ENCODE data around the gene PKDREJ. TPM values are rescaled to one million over a fixed set of nuclear protein-coding genes. Genes with fewer than 3 reads are reported as not detected.

Gene PKDREJ
- total RNA-seq, 4 donors from 2014 or later, result under 0.01 to 0.23 (median 0.10) TPM; not detected in 1

DNA sequence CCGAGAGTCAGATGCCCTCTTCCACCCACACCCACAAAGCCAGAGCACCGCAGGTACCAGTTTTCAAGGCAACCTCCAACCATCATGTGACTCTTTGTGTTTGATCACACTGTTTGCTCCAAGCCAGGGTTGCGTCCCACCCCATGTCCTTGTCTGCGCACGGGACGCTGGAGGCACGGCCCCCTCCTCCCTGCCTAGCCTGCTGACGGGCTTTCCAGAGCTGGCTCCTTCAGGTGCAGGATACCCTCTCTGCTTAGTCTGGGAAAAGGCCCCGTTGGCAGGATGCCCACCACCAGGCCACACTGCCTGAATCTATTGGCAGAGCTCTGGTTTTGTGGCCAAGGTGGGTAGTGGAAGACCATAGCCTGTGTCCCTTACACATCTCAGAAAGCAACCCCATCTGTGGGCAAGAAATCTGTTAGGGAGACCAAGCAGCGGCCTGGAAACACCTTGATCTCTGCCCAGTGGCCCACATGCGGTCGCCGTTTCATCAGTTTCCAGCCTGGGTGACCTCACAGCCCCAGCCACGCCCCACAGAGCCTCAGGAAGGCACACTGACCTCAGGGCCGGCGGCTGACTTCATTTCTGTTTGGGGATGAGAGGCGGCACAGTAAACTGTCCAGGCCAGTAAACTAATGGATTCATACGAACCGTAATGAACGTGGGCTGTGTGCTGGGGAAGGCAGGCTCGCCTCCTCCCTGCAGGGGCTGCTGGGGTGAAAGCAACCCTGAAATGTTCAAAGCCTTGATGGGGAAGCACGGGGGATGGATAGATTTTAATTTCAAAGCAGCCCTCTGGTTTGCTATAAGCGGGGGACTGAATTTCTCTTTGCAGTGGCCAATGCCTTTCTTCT is 38.9 kb downstream of the PKDREJ start:
- H3K36me3 ChIP-seq, result peaks cover 0 to 82% of the 10 kb centered on the region in 2 donors
- 85 to 97% methylated on average over 5 to 16 of the region's 23 CpGs for whole genome bisulfite sequencing, 2 donors (ENCODE audit: low coverage in 1 of 2)
- no peaks in the 10 kb centered on the region for H3K9me3 ChIP-seq
- no peak overlapping the region for H3K4me3 ChIP-seq
- no peaks in the 10 kb centered on the region for H3K4me1 ChIP-seq
- H3K27me3 ChIP-seq, result no peaks in the 10 kb centered on the region
- no peak overlapping the region for H3K27ac ChIP-seq
- ATAC-seq, result no peak
- TF ChIP-seq POLR2AphosphoS5 (IDR thresholded peaks at IDR 0.05) (no peak), EP300 (IDR thresholded peaks at IDR 0.05) (no peak), POLR2A (IDR thresholded peaks at IDR 0.05) (no peak)
- TF ChIP-seq, protein P1, sequence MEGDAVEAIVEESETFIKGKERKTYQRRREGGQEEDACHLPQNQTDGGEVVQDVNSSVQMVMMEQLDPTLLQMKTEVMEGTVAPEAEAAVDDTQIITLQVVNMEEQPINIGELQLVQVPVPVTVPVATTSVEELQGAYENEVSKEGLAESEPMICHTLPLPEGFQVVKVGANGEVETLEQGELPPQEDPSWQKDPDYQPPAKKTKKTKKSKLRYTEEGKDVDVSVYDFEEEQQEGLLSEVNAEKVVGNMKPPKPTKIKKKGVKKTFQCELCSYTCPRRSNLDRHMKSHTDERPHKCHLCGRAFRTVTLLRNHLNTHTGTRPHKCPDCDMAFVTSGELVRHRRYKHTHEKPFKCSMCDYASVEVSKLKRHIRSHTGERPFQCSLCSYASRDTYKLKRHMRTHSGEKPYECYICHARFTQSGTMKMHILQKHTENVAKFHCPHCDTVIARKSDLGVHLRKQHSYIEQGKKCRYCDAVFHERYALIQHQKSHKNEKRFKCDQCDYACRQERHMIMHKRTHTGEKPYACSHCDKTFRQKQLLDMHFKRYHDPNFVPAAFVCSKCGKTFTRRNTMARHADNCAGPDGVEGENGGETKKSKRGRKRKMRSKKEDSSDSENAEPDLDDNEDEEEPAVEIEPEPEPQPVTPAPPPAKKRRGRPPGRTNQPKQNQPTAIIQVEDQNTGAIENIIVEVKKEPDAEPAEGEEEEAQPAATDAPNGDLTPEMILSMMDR (IDR thresholded peaks at IDR 0.05), result no peak

DNA sequence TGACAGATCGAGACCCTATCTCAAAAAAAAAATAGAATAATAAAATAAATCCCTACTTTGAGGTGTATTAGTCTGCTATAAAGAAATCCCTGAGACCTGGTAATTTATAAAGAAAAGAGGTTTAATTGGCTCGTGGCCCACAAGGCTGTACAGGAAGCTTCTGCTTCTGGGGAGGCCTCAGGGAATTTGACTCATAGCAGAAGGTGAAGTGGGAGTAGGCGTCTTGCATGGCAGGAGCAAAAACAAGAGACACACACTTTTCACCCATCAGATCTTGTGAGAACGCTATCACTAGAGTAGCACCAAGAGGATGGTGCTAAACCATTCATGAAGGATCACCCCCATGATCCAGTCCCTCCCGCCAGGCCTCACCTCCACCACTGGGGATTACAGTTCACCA is 42.2 kb downstream of the PKDREJ start:
- Histone ChIP-seq H3K4me1 (no peaks in the 10 kb centered on the region), H3K27me3 (no peaks in the 10 kb centered on the region), H3K36me3 (peaks cover 0 to 95% of the 10 kb centered on the region in 2 donors), H3K4me3 (no peak overlapping the region), H3K27ac (no peak overlapping the region), H3K9me3 (no peaks in the 10 kb centered on the region)
- no peak for TF ChIP-seq POLR2AphosphoS5 (IDR thresholded peaks at IDR 0.05)
- no peak for TF ChIP-seq POLR2A (IDR thresholded peaks at IDR 0.05)
- TF ChIP-seq EP300 (IDR thresholded peaks at IDR 0.05), result no peak
- TF ChIP-seq, protein P1 (IDR thresholded peaks at IDR 0.05), result no peak
- no peak for ATAC-seq
- WGBS, 2 donors (ENCODE audit: low coverage in 1 of 2), result 89 to 100% methylated on average over 2 to 3 of the region's 5 CpGs

- 82 to 96% methylated on average over 3 to 10 of the region's 10 CpGs for WGBS, 2 donors (ENCODE audit: low coverage in 1 of 2)
- peaks cover 0 to 95% of the 10 kb centered on the region in 2 donors for H3K36me3 ChIP-seq
Observed at GRCh38 chr22:46219636-46220035, 43.5 kb downstream of the PKDREJ start.

DNA sequence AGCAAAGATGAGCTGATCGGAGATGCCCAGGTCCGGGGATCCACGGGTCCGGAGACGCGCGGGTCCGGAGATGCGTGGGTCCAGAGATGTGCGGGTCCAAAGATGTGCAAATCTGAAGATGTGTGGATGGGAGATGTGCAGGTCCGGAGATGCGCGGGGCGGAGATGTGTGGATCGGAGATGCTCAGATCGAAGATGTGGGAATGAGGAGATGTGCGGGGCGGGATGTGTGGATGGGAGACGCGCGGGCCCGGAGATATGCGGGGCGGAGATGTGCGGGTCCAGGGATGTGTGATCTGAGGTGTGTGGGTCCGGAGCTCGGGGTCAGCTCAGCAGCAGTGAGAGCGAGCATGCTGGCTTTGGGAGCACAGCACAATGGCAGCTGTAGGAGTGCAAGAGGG is 48.5 kb downstream of the PKDREJ start:
- 95 to 97% methylated on average over 18 to 28 of the region's 28 CpGs for WGBS, 2 donors (ENCODE audit: low coverage in 1 of 2)
- Histone ChIP-seq H3K4me1 (no peaks in the 10 kb centered on the region), H3K4me3 (no peak overlapping the region), H3K27ac (no peak overlapping the region), H3K9me3 (peaks cover 0 to 3% (median 0%) of the 10 kb centered on the region in 3 donors), H3K36me3 (peaks cover 0 to 96% of the 10 kb centered on the region in 2 donors), H3K27me3 (no peaks in the 10 kb centered on the region)
- ATAC-seq, result no peak
- TF ChIP-seq, protein P1 (IDR thresholded peaks at IDR 0.05), result no peak
- TF ChIP-seq POLR2AphosphoS5 (IDR thresholded peaks at IDR 0.05) (no peak), EP300 (IDR thresholded peaks at IDR 0.05) (no peak), POLR2A (IDR thresholded peaks at IDR 0.05) (no peak)

More at GRCh38 chr22:46219636-46220035, 43.5 kb downstream of the PKDREJ start:
- Histone ChIP-seq H3K9me3 (no peaks in the 10 kb centered on the region), H3K4me3 (no peak overlapping the region), H3K27me3 (no peaks in the 10 kb centered on the region), H3K4me1 (no peaks in the 10 kb centered on the region), H3K27ac (no peak overlapping the region)
- no peak for ATAC-seq
- no peak for TF ChIP-seq POLR2A (IDR thresholded peaks at IDR 0.05)
- TF ChIP-seq, protein P1 (IDR thresholded peaks at IDR 0.05), result no peak
- no peak for TF ChIP-seq POLR2AphosphoS5 (IDR thresholded peaks at IDR 0.05)
- no peak for TF ChIP-seq EP300 (IDR thresholded peaks at IDR 0.05)

- no peaks in the 10 kb centered on the region for H3K27me3 ChIP-seq
- H3K4me3 ChIP-seq, result no peak overlapping the region
- WGBS, 2 donors (ENCODE audit: low coverage in 1 of 2), result 95 to 98% methylated on average over 22 to 26 of the region's 29 CpGs
- TF ChIP-seq EP300 (IDR thresholded peaks at IDR 0.05), result no peak
- TF ChIP-seq POLR2AphosphoS5 (IDR thresholded peaks at IDR 0.05), result no peak
- no peak for TF ChIP-seq POLR2A (IDR thresholded peaks at IDR 0.05)
- TF ChIP-seq, protein P1 (IDR thresholded peaks at IDR 0.05), result no peak
- peaks cover 0 to 95% of the 10 kb centered on the region in 2 donors for H3K36me3 ChIP-seq
- no peak overlapping the region for H3K27ac ChIP-seq
- peaks cover 0 to 7% (median 2%) of the 10 kb centered on the region in 3 donors for H3K9me3 ChIP-seq
- ATAC-seq, result no peak
- H3K4me1 ChIP-seq, result no peaks in the 10 kb centered on the region
Observed at GRCh38 chr22:46214149-46214548, 49.0 kb downstream of the PKDREJ start.
